GM18520 (cell line): ENCODE data around the gene GNAI1.

Experiments used
- ATAC-seq: cut with Tn5 transposase; IDR thresholded peaks from one replicate; pipeline ENCODE4 v1.9.1; 2021; ENCODE audit not compliant: unreplicated experiment

GNAI1 gene

GRCh38 chr7:80134536-80135308, at the start of gene GNAI1:
TSS of gene GNAI1 (plus strand) at chr7:80134831. CDS start at chr7:80135161, 330 bp downstream.
- no peak for ATAC-seq

- ATAC-seq: no peak
These were observed 47.4 kb upstream of the GNAI1 start for GRCh38 chr7:80087051-80087770.

- ATAC-seq: no peak
These were observed 46.9 kb upstream of the GNAI1 start for GRCh38 chr7:80087771-80088170.

- no peak for ATAC-seq
These were observed 45.9 kb upstream of the GNAI1 start for GRCh38 chr7:80088705-80089104.

- no peak for ATAC-seq
These were observed 45.3 kb upstream of the GNAI1 start for GRCh38 chr7:80089366-80089765.

- ATAC-seq: no peak
These were observed 41.3 kb upstream of the GNAI1 start for GRCh38 chr7:80093349-80093748.

- ATAC-seq: no peak
These were observed 39.1 kb upstream of the GNAI1 start for GRCh38 chr7:80095545-80095944.

GRCh38 chr7:80097756-80098155, 36.9 kb upstream of the GNAI1 start:
- no peak for ATAC-seq

- ATAC-seq: no peak
These were observed 35.8 kb upstream of the GNAI1 start for GRCh38 chr7:80098795-80099194.

GRCh38 chr7:80100254-80100653, 34.4 kb upstream of the GNAI1 start:
- ATAC-seq: no peak

GRCh38 chr7:80105701-80106408, 28.8 kb upstream of the GNAI1 start:
- no peak for ATAC-seq

GRCh38 chr7:80106498-80107113, 28.0 kb upstream of the GNAI1 start:
- no peak for ATAC-seq

- ATAC-seq: no peak
These were observed 27.4 kb upstream of the GNAI1 start for GRCh38 chr7:80107278-80107677.

- no peak for ATAC-seq
These were observed 24.3 kb upstream of the GNAI1 start for GRCh38 chr7:80110376-80110775.

GRCh38 chr7:80114159-80114558, 20.5 kb upstream of the GNAI1 start:
- no peak for ATAC-seq

GRCh38 chr7:80124526-80125264, 9.9 kb upstream of the GNAI1 start:
- no peak for ATAC-seq

- ATAC-seq: no peak
These were observed 7.0 kb upstream of the GNAI1 start for GRCh38 chr7:80127412-80128160.

GRCh38 chr7:80128918-80129317, 5.7 kb upstream of the GNAI1 start:
- no peak for ATAC-seq

GRCh38 chr7:80129785-80130184, 4.8 kb upstream of the GNAI1 start:
- no peak for ATAC-seq
